OCI-LY3 (cell line): ENCODE data around the gene CDC42BPA.

Source experiments
- H2AFZ ChIP-seq: fragments of 200-600, 300-600 bp; shearing (Covaris generic); 2 replicates; pipeline ENCODE4 v1.6.0; 2014; ENCODE audit warnings: antibody characterized with exemption, low read depth, low read length
- H3K27ac ChIP-seq: fragments of 200-600, 300-600 bp; sonication (generic); 2 replicates; pipeline ENCODE4 v1.5.1; 2014; ENCODE audit warnings: mild to moderate bottlenecking, low read length, moderate library complexity, mixed read lengths
- H3K27me3 ChIP-seq: fragments of 200-600, 300-600 bp; sonication (generic); 2 replicates; pipeline ENCODE4 v1.6.1; 2014; ENCODE audit warnings: low read depth, low read length, mixed read lengths
- H3K36me3 ChIP-seq: fragments of 200-600, 300-600 bp; sonication (generic); replicated peaks from 2 replicates; pipeline ENCODE3; 2014; ENCODE audit warnings: low read depth, low read length, mixed read lengths
- H3K4me1 ChIP-seq: fragments of 300-600, 200-600 bp; sonication (generic); 2 replicates; pipeline ENCODE4 v1.6.1; 2014; ENCODE audit warnings: low read length, mixed read lengths
- H3K4me2 ChIP-seq: fragments of 200-600, 300-600 bp; sonication (generic); 2 replicates; pipeline ENCODE4 v1.6.1; 2014; ENCODE audit warnings: low read length, mixed read lengths
- H3K4me3 ChIP-seq: fragments of 300-600, 200-600 bp; sonication (generic); 2 replicates; pipeline ENCODE4 v1.5.1; 2014; ENCODE audit warnings: antibody characterized with exemption, mild to moderate bottlenecking, low read length, moderate library complexity
- H3K79me2 ChIP-seq: fragments of 300-600, 200-600 bp; shearing (Covaris generic); 2 replicates; pipeline ENCODE4 v1.6.1; 2014; ENCODE audit warnings: mild to moderate bottlenecking, low read length, mixed read lengths
- H3K9ac ChIP-seq: fragments of 300-600, 200-600 bp; shearing (Covaris generic); 2 replicates; pipeline ENCODE4 v1.6.0; 2014; ENCODE audit warnings: mild to moderate bottlenecking, low read length, moderate library complexity
- H3K9me3 ChIP-seq: fragments of 200-600, 300-600 bp; shearing (Covaris generic); 2 replicates; pipeline ENCODE4 v1.6.1; 2014; ENCODE audit warnings: low read length, mixed read lengths; ENCODE audit not compliant: insufficient read depth
- H4K20me1 ChIP-seq: fragments of 200-600, 300-600 bp; sonication (generic); 2 replicates; pipeline ENCODE4 v1.6.1; 2016; ENCODE audit warnings: low read length, mixed read lengths; ENCODE audit not compliant: insufficient read depth
- EZH2phosphoT487 ChIP-seq: fragments of 200-600 bp; shearing (Covaris generic); IDR thresholded peaks from 2 replicates; pipeline ENCODE4 v1.6.1; 2018; ENCODE audit warnings: antibody characterized with exemption, mixed run types, low read depth
- TF ChIP-seq, protein P1 (sequence below): fragments of 200-600, 300-600 bp; sonication (generic); IDR thresholded peaks from 2 replicates; pipeline ENCODE4 v1.5.1; 2014; ENCODE audit warnings: antibody characterized with exemption, low read length, low read depth

Gene CDC42BPA

DNA sequence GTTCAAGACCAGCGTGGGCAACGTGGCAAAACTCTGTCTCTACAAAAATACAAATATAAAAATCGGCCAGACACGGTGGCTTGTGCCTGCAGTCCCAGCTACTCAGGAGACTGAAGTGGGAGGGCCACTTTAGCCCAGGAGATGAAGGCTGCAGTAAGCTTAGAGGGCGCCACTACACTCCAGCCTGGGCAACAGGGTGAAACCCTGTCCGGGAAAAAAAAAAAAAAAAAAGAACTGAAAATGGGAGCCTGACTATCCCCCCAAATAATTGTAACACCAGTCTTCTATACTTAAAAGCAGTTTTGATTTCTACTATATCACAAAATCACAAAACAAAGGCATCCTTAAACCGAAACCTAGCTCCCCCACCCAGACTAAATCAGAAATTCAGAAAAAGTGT is 60.3 kb downstream of the CDC42BPA start:
- Histone ChIP-seq H4K20me1 (no peaks in the 10 kb centered on the region), H3K79me2 (no peaks in the 10 kb centered on the region), H2AFZ (no peak overlapping the region), H3K9me3 (no peaks in the 10 kb centered on the region), H3K27ac (no peak overlapping the region), H3K27me3 (no peaks in the 10 kb centered on the region), H3K4me3 (no peak overlapping the region), H3K9ac (no peak overlapping the region), H3K36me3 (no peaks in the 10 kb centered on the region), H3K4me1 (no peaks in the 10 kb centered on the region), H3K4me2 (no peak overlapping the region)
- TF ChIP-seq, protein P1, sequence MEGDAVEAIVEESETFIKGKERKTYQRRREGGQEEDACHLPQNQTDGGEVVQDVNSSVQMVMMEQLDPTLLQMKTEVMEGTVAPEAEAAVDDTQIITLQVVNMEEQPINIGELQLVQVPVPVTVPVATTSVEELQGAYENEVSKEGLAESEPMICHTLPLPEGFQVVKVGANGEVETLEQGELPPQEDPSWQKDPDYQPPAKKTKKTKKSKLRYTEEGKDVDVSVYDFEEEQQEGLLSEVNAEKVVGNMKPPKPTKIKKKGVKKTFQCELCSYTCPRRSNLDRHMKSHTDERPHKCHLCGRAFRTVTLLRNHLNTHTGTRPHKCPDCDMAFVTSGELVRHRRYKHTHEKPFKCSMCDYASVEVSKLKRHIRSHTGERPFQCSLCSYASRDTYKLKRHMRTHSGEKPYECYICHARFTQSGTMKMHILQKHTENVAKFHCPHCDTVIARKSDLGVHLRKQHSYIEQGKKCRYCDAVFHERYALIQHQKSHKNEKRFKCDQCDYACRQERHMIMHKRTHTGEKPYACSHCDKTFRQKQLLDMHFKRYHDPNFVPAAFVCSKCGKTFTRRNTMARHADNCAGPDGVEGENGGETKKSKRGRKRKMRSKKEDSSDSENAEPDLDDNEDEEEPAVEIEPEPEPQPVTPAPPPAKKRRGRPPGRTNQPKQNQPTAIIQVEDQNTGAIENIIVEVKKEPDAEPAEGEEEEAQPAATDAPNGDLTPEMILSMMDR: no peak
- no peak for TF ChIP-seq EZH2phosphoT487

DNA sequence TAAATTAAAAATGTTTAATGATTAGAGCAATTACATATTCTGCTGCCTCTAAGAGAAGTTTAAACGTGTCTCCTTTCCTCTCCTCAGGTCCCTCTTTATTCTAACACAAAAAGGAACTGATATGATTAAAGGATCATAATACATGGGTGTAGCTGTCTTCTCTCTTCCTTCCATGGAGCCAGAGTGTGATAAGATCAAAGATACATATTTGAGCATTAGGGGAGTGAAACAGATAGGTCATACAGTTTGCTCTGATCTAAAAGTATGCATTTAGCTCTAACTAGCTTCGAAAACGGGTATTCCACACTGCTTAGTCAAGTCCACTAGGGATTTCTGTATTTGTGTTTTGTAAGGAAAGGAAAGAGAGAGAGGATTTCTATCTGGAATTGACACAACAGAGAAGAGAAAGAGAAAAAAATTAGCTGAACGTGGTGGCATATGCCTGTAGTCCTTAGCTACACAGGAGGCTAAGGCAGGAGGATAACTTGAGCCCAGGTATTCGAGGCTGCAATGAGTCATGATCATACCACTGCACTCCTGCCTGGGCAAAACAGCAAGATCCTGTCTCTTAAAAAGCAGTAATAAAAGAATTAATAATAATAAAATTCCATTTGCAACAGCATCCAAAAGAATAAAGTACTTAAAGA is 63.1 kb downstream of the CDC42BPA start:
- Histone ChIP-seq H3K4me1 (no peaks in the 10 kb centered on the region), H3K9me3 (no peaks in the 10 kb centered on the region), H3K4me3 (no peak overlapping the region), H4K20me1 (no peaks in the 10 kb centered on the region), H3K79me2 (no peaks in the 10 kb centered on the region), H3K36me3 (no peaks in the 10 kb centered on the region), H2AFZ (no peak overlapping the region), H3K9ac (no peak overlapping the region), H3K4me2 (no peak overlapping the region), H3K27me3 (no peaks in the 10 kb centered on the region), H3K27ac (no peak overlapping the region)
- TF ChIP-seq, protein P1: no peak
- no peak for TF ChIP-seq EZH2phosphoT487

DNA sequence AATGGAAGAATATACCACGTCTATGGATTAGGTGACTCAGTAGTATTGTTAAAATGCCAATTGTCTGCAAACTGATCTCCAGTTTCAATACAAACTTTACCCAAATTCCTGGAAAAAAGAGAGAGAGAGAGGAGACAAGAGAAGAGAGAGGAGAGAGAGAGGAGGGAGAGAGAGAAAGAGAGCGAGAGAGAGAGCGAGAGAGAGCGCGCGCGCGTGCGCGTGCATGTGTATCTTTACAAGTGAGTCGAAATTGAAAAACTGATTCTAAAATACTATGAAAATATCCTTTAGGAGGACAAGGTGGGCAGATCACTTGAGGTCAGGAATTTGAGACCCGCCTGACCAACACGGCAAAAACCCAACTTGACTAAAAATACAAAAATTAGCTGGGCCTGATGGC is 65.2 kb downstream of the CDC42BPA start:
- TF ChIP-seq EZH2phosphoT487: no peak
- TF ChIP-seq, protein P1: no peak
- H3K9ac ChIP-seq: no peak overlapping the region
- H3K27me3 ChIP-seq: no peaks in the 10 kb centered on the region
- no peak overlapping the region for H3K4me2 ChIP-seq
- H3K9me3 ChIP-seq: no peaks in the 10 kb centered on the region
- H2AFZ ChIP-seq: no peak overlapping the region
- H3K4me1 ChIP-seq: no peaks in the 10 kb centered on the region
- no peak overlapping the region for H3K4me3 ChIP-seq
- no peaks in the 10 kb centered on the region for H3K36me3 ChIP-seq
- no peak overlapping the region for H3K27ac ChIP-seq
- H4K20me1 ChIP-seq: no peaks in the 10 kb centered on the region
- H3K79me2 ChIP-seq: no peaks in the 10 kb centered on the region

DNA sequence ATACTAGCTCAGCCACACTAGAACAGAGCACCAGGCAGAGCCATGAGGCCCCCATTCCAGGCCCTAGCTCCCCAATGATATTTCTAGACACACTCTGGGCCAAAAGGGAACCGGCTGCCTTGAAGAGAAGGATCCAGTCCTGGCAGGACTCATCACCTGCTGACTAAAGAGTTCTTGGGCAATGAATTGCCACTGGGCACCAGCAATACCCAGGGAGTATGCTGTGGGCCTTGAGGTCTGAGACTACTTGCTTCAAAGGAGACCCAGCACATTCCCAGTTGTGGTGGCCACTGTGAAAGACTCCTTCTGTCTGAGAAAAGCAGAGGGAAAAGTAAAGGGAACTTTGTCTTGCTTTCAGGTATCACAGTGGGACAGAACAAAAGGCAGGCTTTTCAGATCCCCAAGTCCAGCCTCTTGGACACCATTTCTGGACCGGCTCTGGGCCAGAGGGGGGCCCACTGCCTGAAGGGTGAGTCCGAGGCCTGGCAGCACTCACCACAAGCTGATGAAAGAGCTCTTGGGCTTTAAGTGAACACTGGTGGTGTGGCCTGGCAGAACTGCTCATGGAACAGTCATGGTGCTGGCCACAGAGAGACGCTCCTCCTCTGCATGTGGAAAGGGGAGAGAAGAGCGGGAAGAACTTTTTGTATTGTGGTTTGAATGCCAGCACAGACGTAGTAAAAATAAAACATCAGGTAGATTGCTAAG is 72.5 kb downstream of the CDC42BPA start:
- TF ChIP-seq EZH2phosphoT487: no peak
- Histone ChIP-seq H2AFZ (no peak overlapping the region), H4K20me1 (no peaks in the 10 kb centered on the region), H3K79me2 (no peaks in the 10 kb centered on the region), H3K27me3 (no peaks in the 10 kb centered on the region), H3K27ac (no peak overlapping the region), H3K4me1 (no peaks in the 10 kb centered on the region), H3K9ac (no peak overlapping the region), H3K4me2 (no peak overlapping the region), H3K36me3 (no peaks in the 10 kb centered on the region), H3K4me3 (no peak overlapping the region), H3K9me3 (no peaks in the 10 kb centered on the region)
